NCI-H748 treated with DMSO at 0.1 percent for 48 hours (cell line): ENCODE data around the gene GCH1.
A peak's percentile ranks its signal among the peaks of the same experiment; 100 is the strongest.
"Not testable (repeated sequence)": the region's sequence is repeated elsewhere in the genome, so short reads cannot be mapped to it uniquely, and the experiment has no call there.

ENCODE experiments used
- DNase-seq: peaks from one replicate; lab custom pipeline; 2025; lab: John Stamatoyannopoulos, UW

Gene GCH1

GRCh38 chr14:54908190-54908589, 5.6 kb upstream of the GCH1 start:
- no peak for DNase-seq

GRCh38 chr14:54906075-54906474, 3.4 kb upstream of the GCH1 start:
- no peak for DNase-seq

DNA sequence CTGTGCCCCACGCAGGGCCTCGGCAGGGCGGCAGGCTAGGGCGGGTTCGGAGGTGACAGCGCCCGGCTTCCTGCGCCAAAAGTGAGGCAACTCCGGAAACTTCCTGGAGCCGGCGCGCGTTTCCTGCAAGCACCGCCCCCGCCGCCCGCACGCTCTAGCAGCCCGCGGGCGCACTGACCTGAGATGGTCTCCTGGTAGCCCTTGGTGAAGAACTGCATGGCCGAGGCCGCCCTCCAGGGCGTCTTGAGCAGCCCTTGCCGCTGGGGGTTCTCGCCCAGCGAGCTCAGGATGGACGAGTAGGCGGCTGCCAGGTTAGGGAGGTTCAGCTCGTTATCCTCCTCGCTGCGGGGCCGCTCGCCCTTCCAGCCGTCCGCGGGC, 494 bp downstream of the GCH1 start:
- DNase-seq, result peak; percentile 27

DNA sequence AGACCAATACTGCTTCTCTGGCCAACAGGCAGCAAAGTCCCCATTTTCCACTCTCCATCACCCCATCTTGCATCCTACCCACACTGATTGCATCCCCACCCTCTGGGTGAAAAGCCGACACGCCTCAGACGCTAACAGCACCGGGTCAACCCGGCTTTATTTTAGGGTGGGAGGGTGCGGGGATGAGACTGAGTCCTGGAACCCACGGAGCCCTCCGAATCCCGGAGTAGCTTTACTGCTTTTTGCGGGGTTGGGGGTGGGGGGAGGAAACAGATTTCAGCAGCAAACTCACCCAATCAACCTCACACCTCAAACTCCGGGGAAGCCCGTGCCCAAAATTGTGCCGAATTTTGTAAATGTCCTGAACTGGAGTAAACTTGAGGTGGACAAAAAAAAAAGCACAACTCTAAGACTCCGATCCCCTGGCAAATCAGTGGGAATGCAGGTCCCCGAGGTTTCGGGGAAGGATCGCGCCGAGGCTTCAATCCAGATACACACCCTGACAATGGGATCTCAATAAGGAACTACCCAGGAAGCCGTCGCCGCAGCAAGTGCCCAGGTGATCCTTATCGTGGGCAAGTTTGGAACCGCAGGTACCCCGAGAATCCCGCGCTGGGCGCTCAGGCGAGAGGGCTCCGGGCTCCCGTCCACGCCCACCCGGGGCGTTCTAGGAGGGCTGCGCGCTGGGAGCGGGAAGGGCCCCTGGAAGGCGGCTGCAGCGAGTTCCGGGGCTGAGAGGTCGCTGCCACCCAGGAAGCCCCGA, 1.1 kb downstream of the GCH1 start:
- DNase-seq, result no peak

- DNase-seq, result no peak
Observed at GRCh38 chr14:54899573-54899972, 3.1 kb downstream of the GCH1 start.

DNA sequence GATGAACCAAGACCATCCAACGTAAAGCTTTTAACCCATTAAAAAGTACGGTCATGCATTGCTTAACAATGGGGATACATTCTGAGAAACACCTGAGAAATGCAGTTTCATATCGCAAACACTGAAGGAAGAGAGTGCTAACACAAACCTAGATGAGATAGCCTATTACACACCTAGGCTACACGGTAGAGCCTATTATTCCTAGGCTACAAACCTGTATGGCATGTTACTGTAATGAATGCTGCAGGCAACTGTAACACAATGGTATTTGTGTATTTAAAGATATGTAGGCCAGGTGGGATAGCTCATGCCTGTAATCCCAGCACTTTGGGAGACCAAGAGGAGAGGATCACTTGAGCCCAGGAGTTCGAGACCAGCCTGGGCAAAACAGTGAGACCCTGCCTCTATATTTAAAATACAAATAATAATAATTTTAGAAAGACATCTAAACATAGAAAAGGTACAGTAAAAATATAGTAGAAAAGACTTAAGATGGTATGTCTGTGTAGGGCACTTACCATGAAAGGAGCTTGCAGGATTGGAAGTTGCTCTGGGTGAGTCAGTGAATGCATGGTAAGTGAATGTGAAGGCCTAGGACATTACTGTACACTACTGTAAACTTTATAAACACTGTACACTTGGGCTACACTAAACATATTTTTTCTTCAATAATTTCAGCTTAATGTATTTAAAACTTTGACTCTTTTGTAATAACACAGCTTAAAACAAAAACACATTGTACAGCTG, 4.6 kb downstream of the GCH1 start:
- DNase-seq, result not testable (repeated sequence)

GRCh38 chr14:54895683-54896082, 6.9 kb downstream of the GCH1 start:
- DNase-seq, result no peak

- no peak for DNase-seq
Observed at GRCh38 chr14:54894995-54895394, 7.6 kb downstream of the GCH1 start.

DNA sequence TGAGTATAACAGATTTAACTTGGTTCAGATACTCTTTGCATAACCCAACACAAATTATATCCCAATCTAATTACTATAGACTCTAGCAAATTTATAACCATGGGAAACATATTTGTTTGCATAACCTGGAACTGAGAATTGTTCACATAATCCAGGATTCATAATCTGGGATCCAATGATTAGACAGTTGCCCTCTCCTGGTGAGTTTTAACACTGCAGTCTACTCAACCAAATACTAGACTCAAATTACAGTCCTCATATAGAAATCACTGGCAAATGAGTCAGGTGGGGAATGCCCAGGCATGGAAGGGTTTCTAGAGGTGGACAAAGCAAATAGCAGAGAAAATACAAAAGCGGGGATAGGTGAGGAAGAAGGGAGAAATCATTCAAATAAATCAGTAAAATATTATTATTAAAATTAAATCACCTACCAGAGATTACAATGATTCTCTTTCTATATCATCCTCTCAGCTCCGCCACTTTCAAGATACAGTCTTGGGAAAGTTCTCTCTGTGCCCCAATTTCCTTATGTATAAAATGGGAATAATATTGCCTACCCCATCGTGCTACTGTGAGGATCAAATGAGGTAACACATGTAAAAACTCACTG, 9.4 kb downstream of the GCH1 start:
- peak; percentile 44 for DNase-seq

DNA sequence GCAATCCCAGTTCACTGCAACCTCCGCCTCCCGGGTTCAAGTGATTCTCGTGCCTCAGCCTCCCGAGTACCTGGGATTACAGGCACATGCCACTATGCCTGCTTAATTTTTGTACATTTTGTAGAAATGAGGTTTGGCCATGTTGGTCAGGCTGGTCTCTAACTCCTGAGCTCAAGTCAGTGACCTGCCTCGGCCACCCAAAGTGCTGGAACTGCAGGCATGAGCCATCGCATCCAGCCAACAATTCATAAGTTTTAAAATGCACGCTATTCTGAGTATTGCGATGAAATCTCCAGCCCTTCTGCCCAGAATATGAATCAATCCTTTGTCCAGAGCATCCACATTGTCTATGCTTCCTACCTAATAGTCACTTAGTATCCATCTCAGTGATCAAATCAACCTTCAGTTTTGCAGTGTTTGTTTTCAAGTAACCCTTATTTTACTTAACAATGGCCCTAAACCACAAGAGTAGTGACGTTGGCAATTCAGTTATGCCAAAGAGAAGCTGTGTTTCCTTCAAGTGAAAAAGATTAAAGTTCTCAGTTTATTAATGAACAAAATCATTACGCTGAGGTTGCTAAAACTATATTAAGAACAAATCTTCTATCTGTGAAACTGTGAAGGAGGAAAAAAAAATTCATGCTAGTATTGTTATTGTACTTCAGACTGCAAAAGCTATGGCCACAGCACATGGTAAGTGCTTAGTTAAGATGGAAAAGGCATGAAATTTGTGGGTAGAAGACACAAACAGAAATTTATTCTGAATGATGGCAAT, 11.0 kb downstream of the GCH1 start:
- no peak for DNase-seq

- no peak for DNase-seq
Observed at GRCh38 chr14:54890788-54891187, 11.8 kb downstream of the GCH1 start.

DNA sequence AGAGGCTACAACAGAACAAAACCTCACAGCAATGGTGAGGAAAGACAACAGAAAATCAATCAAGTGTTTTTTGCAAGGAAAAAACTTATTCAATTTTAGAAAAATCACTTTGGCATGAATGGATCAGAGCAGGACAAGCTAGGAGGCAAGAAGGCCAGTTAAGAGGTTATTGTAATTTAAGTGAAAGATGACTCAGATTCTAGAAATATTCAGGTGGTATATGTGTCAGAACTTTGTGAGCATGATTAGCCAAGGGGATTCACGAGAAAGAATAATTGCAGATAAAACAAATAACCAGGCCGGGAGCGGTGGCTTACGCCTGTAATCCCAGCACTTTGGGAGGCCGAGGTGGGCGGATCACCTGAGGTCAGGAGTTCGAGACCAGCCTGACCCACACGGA, 12.7 kb downstream of the GCH1 start:
- no peak for DNase-seq

- DNase-seq, result no peak
Observed at GRCh38 chr14:54882521-54882920, 20.1 kb downstream of the GCH1 start.

DNA sequence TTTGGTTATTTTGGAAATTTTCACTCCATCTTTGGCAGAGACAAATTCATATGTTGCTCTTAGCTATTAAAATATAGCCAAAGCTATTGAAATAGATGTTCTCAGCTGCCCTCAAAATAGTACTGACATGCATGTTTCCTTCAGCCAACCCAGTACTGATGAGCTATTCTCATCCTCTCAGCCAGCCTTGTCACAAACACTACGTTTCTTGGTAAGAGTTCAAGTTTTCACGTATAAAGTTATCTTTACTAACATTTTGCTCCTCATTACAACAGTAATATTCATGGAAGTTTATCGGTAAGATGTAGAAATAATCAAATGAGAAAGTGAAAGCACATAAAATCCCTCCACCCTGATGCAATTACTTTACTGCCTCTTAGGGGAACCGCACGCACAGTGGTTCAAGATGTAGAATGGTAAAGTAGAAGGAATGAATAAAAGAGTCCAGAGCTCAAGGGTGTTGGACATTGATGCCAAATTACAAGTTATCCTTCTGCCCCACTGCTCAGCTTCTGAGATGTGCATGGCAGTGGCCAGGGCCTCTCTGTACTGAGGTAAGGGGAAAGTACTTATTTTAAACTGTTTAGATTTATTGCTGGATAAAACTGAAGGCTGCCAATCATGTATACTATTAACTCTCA, 20.7 kb downstream of the GCH1 start:
- DNase-seq, result no peak

DNA sequence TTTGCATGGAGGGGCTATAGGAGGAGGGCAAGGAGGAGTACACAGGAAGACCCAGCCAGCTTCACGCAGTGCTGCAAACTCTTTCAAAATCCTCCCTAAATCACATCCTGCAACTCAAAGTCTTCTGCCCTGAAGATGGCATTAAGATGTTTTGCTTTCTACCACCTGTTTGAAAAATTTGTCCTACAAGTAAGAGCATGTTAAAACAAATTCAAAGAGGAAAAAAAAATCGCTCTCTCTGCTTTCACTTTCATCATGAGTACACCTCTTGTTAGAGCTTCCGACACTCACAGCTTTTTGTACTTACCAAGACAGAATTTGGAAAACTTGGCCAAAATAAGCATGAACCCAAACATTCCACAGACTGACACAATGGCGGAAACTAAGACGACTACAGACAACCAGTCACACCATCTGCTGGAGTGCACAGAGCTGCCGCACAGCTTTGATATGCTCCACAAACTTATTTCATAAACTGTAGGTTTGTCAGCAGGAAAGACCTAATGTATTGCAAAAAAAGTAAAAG, 21.3 kb downstream of the GCH1 start:
- no peak for DNase-seq

DNA sequence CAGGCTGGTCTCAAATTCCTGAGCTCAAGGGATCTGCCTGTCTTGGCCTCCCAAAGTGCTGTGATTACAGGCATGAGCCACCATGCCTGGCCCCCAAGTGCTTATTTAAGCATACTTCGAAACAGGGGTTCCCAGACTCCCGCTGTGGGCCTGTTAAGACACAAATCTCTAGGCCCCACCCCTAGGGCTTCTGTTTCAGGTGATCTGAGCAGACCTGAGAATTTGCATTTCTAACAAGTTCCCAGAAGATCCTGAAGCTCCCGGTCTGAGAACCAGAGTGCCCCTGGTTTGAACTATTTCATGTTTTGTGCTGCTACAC, 25.0 kb downstream of the GCH1 start:
- no peak for DNase-seq

GRCh38 chr14:54877015-54877702, 25.5 kb downstream of the GCH1 start:
- peak; percentile 18 for DNase-seq

GRCh38 chr14:54875648-54876047, 27.0 kb downstream of the GCH1 start:
- not testable (repeated sequence) for DNase-seq

GRCh38 chr14:54870154-54871090, 32.2 kb downstream of the GCH1 start:
- DNase-seq, result not testable (repeated sequence)

- DNase-seq, result no peak
Observed at GRCh38 chr14:54867011-54867410, 35.6 kb downstream of the GCH1 start.
